HEK293 (cell line): ENCODE results near the gene SREK1.

ENCODE experiments used
- CTCF ChIA-PET: fragments of 350-600 bp; formaldehyde crosslinking; extraction: SDS; loops from one replicate; lab custom pipeline; 2021; ENCODE audit warnings: antibody characterized with exemption; lab: Yijun Ruan, JAX
- POLR2A ChIA-PET: fragments of 300-600 bp; formaldehyde crosslinking; extraction: SDS; loops from one replicate; lab custom pipeline; 2020; ENCODE audit warnings: antibody characterized with exemption, inconsistent platforms; lab: Yijun Ruan, JAX
- H3K27ac ChIP-seq: fragments of 200-500 bp; sonication (Bioruptor generic); 2 replicates; pipeline ENCODE4 v1.5.1; 2014; ENCODE audit warnings: low read depth, low read length, control low read depth, inconsistent platforms; ENCODE audit errors: extremely low read depth
- H3K36me3 ChIP-seq, 2 experiments: fragments of 200-500 bp in 1 of 2; sonication (Bioruptor generic) in 1 of 2; 1 replicate in 1 of 2; 2 replicates in 1 of 2; pipeline ENCODE4 v1.5.1; 2014 to 2017; ENCODE audit warnings: inconsistent platforms in 2 of 2, low read length in 2 of 2; ENCODE audit not compliant: control insufficient read depth in 2 of 2, insufficient read depth in 1 of 2
- H3K4me1 ChIP-seq: fragments of 200-500 bp; sonication (Bioruptor generic); 2 replicates; pipeline ENCODE4 v1.5.1; 2014; ENCODE audit warnings: mild to moderate bottlenecking, low read length, inconsistent platforms; ENCODE audit not compliant: control insufficient read depth, insufficient read depth
- H3K4me3 ChIP-seq: 2 replicates; pipeline ENCODE4 v1.5.1; 2011; ENCODE audit warnings: low read depth, mild to moderate bottlenecking, control low read depth, low read length, moderate library complexity
- H3K9me3 ChIP-seq: fragments of 200-500 bp; sonication (Bioruptor generic); 2 replicates; pipeline ENCODE4 v1.5.1; 2014; ENCODE audit warnings: low read depth, low read length, inconsistent platforms; ENCODE audit not compliant: control insufficient read depth, insufficient read depth
- BCL11A ChIP-seq: fragments of 450-650 bp; formaldehyde crosslinking; IDR thresholded peaks from 2 replicates; pipeline ENCODE4 v1.5.1; 2016; ENCODE audit warnings: low read depth, missing biosample characterization, missing genetic modification characterization
- SALL2 ChIP-seq: fragments of 450-650 bp; formaldehyde crosslinking; IDR thresholded peaks from 2 replicates; pipeline ENCODE4 v1.5.0; 2017; ENCODE audit warnings: missing biosample characterization, mild to moderate bottlenecking, missing genetic modification characterization, borderline replicate concordance
- SCRT2 ChIP-seq: fragments of 450-650 bp; formaldehyde crosslinking; IDR thresholded peaks from 2 replicates; pipeline ENCODE4 v1.5.1; 2016; ENCODE audit warnings: missing biosample characterization, missing genetic modification characterization
- ZBTB21 ChIP-seq: fragments of 450-650 bp; formaldehyde crosslinking; IDR thresholded peaks from 2 replicates; pipeline ENCODE4 v1.5.1; 2017; ENCODE audit warnings: missing biosample characterization, missing genetic modification characterization
- ZNF174 ChIP-seq: fragments of 450-650 bp; formaldehyde crosslinking; IDR thresholded peaks from 2 replicates; pipeline ENCODE4 v1.5.0; 2017; ENCODE audit warnings: missing biosample characterization, mild to moderate bottlenecking, missing genetic modification characterization
- ZNF324 ChIP-seq: fragments of 450-650 bp; formaldehyde crosslinking; IDR thresholded peaks from 2 replicates; pipeline ENCODE4 v1.5.1; 2016; ENCODE audit warnings: missing biosample characterization, missing genetic modification characterization
- ZNF394 ChIP-seq: fragments of 450-650 bp; formaldehyde crosslinking; IDR thresholded peaks from 2 replicates; pipeline ENCODE4 v1.5.1; 2016; ENCODE audit warnings: missing biosample characterization, missing genetic modification characterization, mild to moderate bottlenecking, moderate library complexity, borderline replicate concordance
- ZNF521 ChIP-seq: fragments of 450-650 bp; formaldehyde crosslinking; IDR thresholded peaks from 2 replicates; pipeline ENCODE4 v1.5.1; 2017; ENCODE audit warnings: missing biosample characterization, mild to moderate bottlenecking, missing genetic modification characterization
- ZNF529 ChIP-seq: fragments of 450-650 bp; formaldehyde crosslinking; IDR thresholded peaks from 2 replicates; pipeline ENCODE4 v1.5.1; 2017; ENCODE audit warnings: missing genetic modification characterization, missing biosample characterization; ENCODE audit not compliant: insufficient replicate concordance
- ZNF561 ChIP-seq: fragments of 450-650 bp; IDR thresholded peaks from 2 replicates; pipeline ENCODE4 v1.5.1; 2018; ENCODE audit warnings: missing biosample characterization, missing genetic modification characterization, borderline replicate concordance
- ZNF624 ChIP-seq: fragments of 450-650 bp; formaldehyde crosslinking; IDR thresholded peaks from 2 replicates; pipeline ENCODE4 v1.5.1; 2017; ENCODE audit warnings: missing biosample characterization, missing genetic modification characterization
- ZNF692 ChIP-seq: fragments of 450-650 bp; formaldehyde crosslinking; IDR thresholded peaks from 2 replicates; pipeline ENCODE4 v1.5.1; 2016; ENCODE audit warnings: missing biosample characterization, missing genetic modification characterization
- ZNF747 ChIP-seq: fragments of 450-650 bp; formaldehyde crosslinking; IDR thresholded peaks from 2 replicates; pipeline ENCODE4 v1.5.1; 2016; ENCODE audit warnings: missing biosample characterization, missing genetic modification characterization
- ZNF791 ChIP-seq: fragments of 450-650 bp; formaldehyde crosslinking; IDR thresholded peaks from 2 replicates; pipeline ENCODE4 v1.5.1; 2016; ENCODE audit warnings: missing biosample characterization, missing genetic modification characterization
- TF ChIP-seq, protein P1 (sequence below): fragments of 450-650 bp; formaldehyde crosslinking; IDR thresholded peaks from 2 replicates; pipeline ENCODE4 v1.5.1; 2016; ENCODE audit warnings: missing biosample characterization, missing genetic modification characterization
- TF ChIP-seq, protein P2 (sequence below): fragments of 450-650 bp; formaldehyde crosslinking; IDR thresholded peaks from 2 replicates; pipeline ENCODE4 v1.5.1; 2016; ENCODE audit warnings: missing biosample characterization, missing genetic modification characterization

The SREK1 gene

DNA sequence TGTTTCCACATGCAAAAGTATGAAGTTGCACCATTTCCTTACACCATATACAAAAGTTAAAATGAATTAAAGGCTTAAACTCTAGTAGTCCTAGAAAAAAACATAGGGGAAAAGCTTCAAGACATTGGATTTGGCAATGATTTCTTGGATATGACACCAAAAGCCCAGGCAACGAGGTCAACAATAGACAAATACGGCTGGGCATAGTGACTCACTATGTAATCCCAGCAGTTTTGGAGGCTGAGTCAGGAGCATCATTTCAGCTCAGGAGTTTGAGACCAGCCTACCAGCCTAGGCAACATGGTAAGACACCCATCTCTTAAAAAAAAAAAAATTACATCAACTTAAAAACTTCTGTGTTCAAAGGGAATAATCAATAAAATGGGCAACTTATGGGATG is 30.9 kb upstream of the SREK1 start:
- Histone ChIP-seq H3K4me1 (no peaks in the 10 kb centered on the region), H3K36me3 (no peaks in the 10 kb centered on the region), H3K9me3 (no peaks in the 10 kb centered on the region), H3K27ac (no peak overlapping the region), H3K4me3 (no peak overlapping the region)
- ChIA-PET CTCF (no interaction called here), POLR2A (no interaction called here)
- no peak for TF ChIP-seq BCL11A (tag by site-specific recombination)

- Histone ChIP-seq H3K9me3 (no peaks in the 10 kb centered on the region), H3K27ac (no peak overlapping the region), H3K4me3 (no peak overlapping the region), H3K4me1 (no peaks in the 10 kb centered on the region), H3K36me3 (no peaks in the 10 kb centered on the region)
- TF ChIP-seq ZNF521 (tag by site-specific recombination) (no peak), SALL2 (tag by site-specific recombination) (no peak)
- CTCF ChIA-PET = no interaction called here
- POLR2A ChIA-PET = no interaction called here
Observed at GRCh38 chr5:66118304-66118703, 25.8 kb upstream of the SREK1 start.

DNA sequence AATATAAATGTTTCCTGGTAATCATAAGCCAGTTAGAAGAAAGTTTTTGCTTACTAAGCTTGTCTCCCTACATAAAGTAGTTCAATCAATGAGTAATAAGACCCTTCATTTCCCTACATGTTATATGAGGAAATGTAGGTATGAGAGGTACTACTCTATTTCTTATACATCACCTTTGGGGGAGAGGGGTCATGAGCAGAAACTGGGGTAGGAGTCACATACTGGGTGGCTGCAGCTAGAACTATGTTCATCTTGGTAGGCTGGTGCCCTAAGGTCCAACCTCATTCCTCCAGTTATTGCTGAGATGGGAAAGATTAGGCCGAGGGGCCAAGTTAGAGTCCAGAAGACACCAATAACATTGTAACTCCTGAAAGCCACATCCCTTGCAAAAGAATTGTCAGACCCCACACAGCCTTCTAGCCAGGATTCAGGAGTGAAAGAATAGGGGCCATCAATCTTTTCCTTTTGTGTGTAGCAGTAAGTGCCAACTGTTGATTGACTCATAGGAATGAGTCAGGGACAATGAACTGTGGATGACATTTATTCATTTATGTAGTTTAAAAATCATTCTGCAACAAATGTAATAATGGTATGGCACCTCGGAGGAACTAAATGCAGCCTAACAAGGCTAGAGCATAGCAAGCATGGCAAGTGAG is 21.6 kb upstream of the SREK1 start:
- Histone ChIP-seq H3K4me1 (no peaks in the 10 kb centered on the region), H3K9me3 (no peaks in the 10 kb centered on the region), H3K4me3 (no peak overlapping the region), H3K36me3 (no peaks in the 10 kb centered on the region)
- TF ChIP-seq, protein P1, sequence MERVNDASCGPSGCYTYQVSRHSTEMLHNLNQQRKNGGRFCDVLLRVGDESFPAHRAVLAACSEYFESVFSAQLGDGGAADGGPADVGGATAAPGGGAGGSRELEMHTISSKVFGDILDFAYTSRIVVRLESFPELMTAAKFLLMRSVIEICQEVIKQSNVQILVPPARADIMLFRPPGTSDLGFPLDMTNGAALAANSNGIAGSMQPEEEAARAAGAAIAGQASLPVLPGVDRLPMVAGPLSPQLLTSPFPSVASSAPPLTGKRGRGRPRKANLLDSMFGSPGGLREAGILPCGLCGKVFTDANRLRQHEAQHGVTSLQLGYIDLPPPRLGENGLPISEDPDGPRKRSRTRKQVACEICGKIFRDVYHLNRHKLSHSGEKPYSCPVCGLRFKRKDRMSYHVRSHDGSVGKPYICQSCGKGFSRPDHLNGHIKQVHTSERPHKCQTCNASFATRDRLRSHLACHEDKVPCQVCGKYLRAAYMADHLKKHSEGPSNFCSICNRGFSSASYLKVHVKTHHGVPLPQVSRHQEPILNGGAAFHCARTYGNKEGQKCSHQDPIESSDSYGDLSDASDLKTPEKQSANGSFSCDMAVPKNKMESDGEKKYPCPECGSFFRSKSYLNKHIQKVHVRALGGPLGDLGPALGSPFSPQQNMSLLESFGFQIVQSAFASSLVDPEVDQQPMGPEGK (tag by site-specific recombination) = no peak
- TF ChIP-seq SCRT2 (tag by site-specific recombination) = peak; percentile 29; the same call in 1 of the 2 replicates
- no peak for TF ChIP-seq ZNF174 (tag by site-specific recombination)
- TF ChIP-seq, all 188 proteins: peak for 1
- POLR2A ChIA-PET = interaction anchor here (1.2 kb wide), 1 partner anchor 18 kb away, joined by 3 read pairs; no protein-coding TSS in a partner anchor
- CTCF ChIA-PET = no interaction called here
- no peak overlapping the region for H3K27ac ChIP-seq

- no peaks in the 10 kb centered on the region for H3K9me3 ChIP-seq
- no peaks in the 10 kb centered on the region for H3K4me1 ChIP-seq
- CTCF ChIA-PET = no interaction called here
- no peak overlapping the region for H3K27ac ChIP-seq
- H3K36me3 ChIP-seq = no peaks in the 10 kb centered on the region
- TF ChIP-seq ZNF624 (tag by site-specific recombination) (no peak), ZNF791 (tag by site-specific recombination) (no peak), BCL11A (tag by site-specific recombination) (no peak), ZNF529 (no peak), ZNF394 (no peak), ZNF324 (tag by site-specific recombination) (no peak), ZNF692 (tag by site-specific recombination) (no peak), ZNF561 (no peak), ZNF747 (tag by site-specific recombination) (no peak), ZBTB21 (tag by site-specific recombination) (no peak)
- TF ChIP-seq, protein P2, sequence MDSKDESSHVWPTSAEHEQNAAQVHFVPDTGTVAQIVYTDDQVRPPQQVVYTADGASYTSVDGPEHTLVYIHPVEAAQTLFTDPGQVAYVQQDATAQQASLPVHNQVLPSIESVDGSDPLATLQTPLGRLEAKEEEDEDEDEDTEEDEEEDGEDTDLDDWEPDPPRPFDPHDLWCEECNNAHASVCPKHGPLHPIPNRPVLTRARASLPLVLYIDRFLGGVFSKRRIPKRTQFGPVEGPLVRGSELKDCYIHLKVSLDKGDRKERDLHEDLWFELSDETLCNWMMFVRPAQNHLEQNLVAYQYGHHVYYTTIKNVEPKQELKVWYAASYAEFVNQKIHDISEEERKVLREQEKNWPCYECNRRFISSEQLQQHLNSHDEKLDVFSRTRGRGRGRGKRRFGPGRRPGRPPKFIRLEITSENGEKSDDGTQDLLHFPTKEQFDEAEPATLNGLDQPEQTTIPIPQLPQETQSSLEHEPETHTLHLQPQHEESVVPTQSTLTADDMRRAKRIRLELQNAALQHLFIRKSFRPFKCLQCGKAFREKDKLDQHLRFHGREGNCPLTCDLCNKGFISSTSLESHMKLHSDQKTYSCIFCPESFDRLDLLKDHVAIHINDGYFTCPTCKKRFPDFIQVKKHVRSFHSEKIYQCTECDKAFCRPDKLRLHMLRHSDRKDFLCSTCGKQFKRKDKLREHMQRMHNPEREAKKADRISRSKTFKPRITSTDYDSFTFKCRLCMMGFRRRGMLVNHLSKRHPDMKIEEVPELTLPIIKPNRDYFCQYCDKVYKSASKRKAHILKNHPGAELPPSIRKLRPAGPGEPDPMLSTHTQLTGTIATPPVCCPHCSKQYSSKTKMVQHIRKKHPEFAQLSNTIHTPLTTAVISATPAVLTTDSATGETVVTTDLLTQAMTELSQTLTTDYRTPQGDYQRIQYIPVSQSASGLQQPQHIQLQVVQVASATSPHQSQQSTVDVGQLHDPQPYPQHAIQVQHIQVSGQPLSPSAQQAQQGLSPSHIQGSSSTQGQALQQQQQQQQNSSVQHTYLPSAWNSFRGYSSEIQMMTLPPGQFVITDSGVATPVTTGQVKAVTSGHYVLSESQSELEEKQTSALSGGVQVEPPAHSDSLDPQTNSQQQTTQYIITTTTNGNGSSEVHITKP = no peak
- TF ChIP-seq, all 188 proteins: peak for 0
- POLR2A ChIA-PET = no interaction called here
- H3K4me3 ChIP-seq = no peak overlapping the region
Observed at GRCh38 chr5:66129144-66129543, 15.0 kb upstream of the SREK1 start.
